ENCODE measurements around the gene ACTR6. TPM values are rescaled to one million over a fixed set of nuclear protein-coding genes. Genes with fewer than 3 reads are reported as not detected.

The ACTR6 gene
- total and polyA plus RNA-seq, 9 of the 15 experiments (the other 6 are each of a cell fraction or from before 2014, with no cell fraction given): 26.1 to 109 (median 70.9) TPM

GRCh38 chr12:100266835-100267602 is 66.4 kb downstream of the ACTR6 start, which contains the start of the genes DEPDC4 and SCYL2 (continued):
- TF ChIP-seq DEAF1 (CRISPR knock-in tag; IDR thresholded peaks at IDR 0.05): no peak; the same call in 1 of the 2 replicates
- TF ChIP-seq LCOR (CRISPR knock-in tag; IDR thresholded peaks at IDR 0.05): peak; percentile 23; the same call in 1 of the 2 replicates
- TF ChIP-seq GTF2A2 (tag; IDR thresholded peaks at IDR 0.05): no peak
- TF ChIP-seq NFE2 (IDR thresholded peaks at IDR 0.05; ENCODE audit: low read depth): no peak
- TF ChIP-seq STAT6 (CRISPR knock-in tag; IDR thresholded peaks at IDR 0.05): no peak
- no peak for TF ChIP-seq MAFF (IDR thresholded peaks at IDR 0.05; ENCODE audit: low read length)
- TF ChIP-seq TOE1 (IDR thresholded peaks at IDR 0.05; ENCODE audit: borderline replicate concordance): peak; percentile 30; the same call in 1 of the 2 replicates
- no peak for TF ChIP-seq TOE1 (CRISPR knock-in tag; IDR thresholded peaks at IDR 0.05; ENCODE audit: borderline replicate concordance, low read depth)
- no peak for TF ChIP-seq SNRNP70 (optimal IDR thresholded peaks at IDR 0.05; ENCODE audit: low read depth, low read length)
- no peak for TF ChIP-seq NCOA1 (IDR thresholded peaks at IDR 0.05; ENCODE audit: low read depth)
- no peak for TF ChIP-seq MCM2 (IDR thresholded peaks at IDR 0.05; ENCODE audit: low read depth)
- no peak for TF ChIP-seq CBFA2T2 (conservative IDR thresholded peaks at IDR 0.05)
- peak; percentile 74; the same call in 1 of the 2 replicates for TF ChIP-seq PHF8 (IDR thresholded peaks at IDR 0.05; ENCODE audit: borderline replicate concordance, low read length)
- TF ChIP-seq SRSF7 (optimal IDR thresholded peaks at IDR 0.05; ENCODE audit: low read depth, low read length): no peak
- TF ChIP-seq RBM22 (IDR thresholded peaks at IDR 0.05; ENCODE audit: low read depth, low read length, poor library complexity, severe bottlenecking): no peak
- TF ChIP-seq MNT (conservative IDR thresholded peaks at IDR 0.05): peak in 1 of 2 experiments; percentile 57; a peak in 2 of 4 replicates
- TF ChIP-seq ZNF277 (CRISPR knock-in tag; IDR thresholded peaks at IDR 0.05; ENCODE audit: borderline replicate concordance): no peak
- no peak for TF ChIP-seq NELFE (IDR thresholded peaks at IDR 0.05; ENCODE audit: insufficient read depth, insufficient read length)
- no peak for TF ChIP-seq ZNF830 (CRISPR knock-in tag; IDR thresholded peaks at IDR 0.05)
- TF ChIP-seq CHD2 (IDR thresholded peaks at IDR 0.05; ENCODE audit: low read depth, low read length): no peak
- peak; percentile 45; the same call in 1 of the 2 replicates for TF ChIP-seq RAD51 (IDR thresholded peaks at IDR 0.05; ENCODE audit: borderline replicate concordance, low read depth)

Data from K562 (cell line).